Measurements from ENCODE around the gene C6orf120.

GRCh38 chr6:169709293-169709692 is 7.4 kb downstream of the C6orf120 start:
- TF ChIP-seq CTCF (IDR thresholded peaks at IDR 0.05; ENCODE audit: low read depth, low read length), result no peak
- no peak for TF ChIP-seq EZH2phosphoT487 (IDR thresholded peaks at IDR 0.05; ENCODE audit: low read depth)
